ENCODE results near the gene PRKRIP1.

GRCh38 chr7:102445674-102446071 is 49.5 kb downstream of the PRKRIP1 start:
- no peak for TF ChIP-seq CTCF (conservative IDR thresholded peaks at IDR 0.05 in 1 of 2, IDR thresholded peaks at IDR 0.05 in 1 of 2; ENCODE audit: extremely low read depth in 1 of 2, insufficient read depth in 1 of 2, low read depth in 1 of 2, low read length in 2 of 2)
- TF ChIP-seq EZH2 (IDR thresholded peaks at IDR 0.05; ENCODE audit: borderline replicate concordance, low read length): no peak
